OCI-LY7 (cell line): ENCODE results near the gene EXOC4. TPM values are rescaled to one million over a fixed set of nuclear protein-coding genes. Genes with fewer than 3 reads are reported as not detected.

Experiments
- BruUV-seq: library from RNA; stranded (reverse); fragments of 400-500 nt; replicated peaks from 2 replicates; lab custom pipeline; 2021; lab: Mats Ljungman, UMichigan
- CTCF ChIA-PET: fragments of 300-600 bp; sonication (Branson Sonifier 250); formaldehyde crosslinking; loops from one replicate; lab custom pipeline; 2022; ENCODE audit warnings: antibody characterized with exemption; ENCODE audit not compliant: unreplicated experiment; lab: Charles Lee
- POLR2A ChIA-PET: fragments of 300-600 bp; sonication (Branson Sonifier 250); formaldehyde crosslinking; loops from one replicate; lab custom pipeline; 2022; ENCODE audit warnings: antibody characterized with exemption; lab: Charles Lee
- DNase-seq: peaks from one replicate; pipeline ENCODE4 v3.0.0-alpha.2; 2015; ENCODE audit warnings: low spot score
- H2AFZ ChIP-seq: fragments of 200-600 bp; sonication (generic), shearing (Covaris generic); 2 replicates; pipeline ENCODE4 v1.6.1; 2014; ENCODE audit warnings: mild to moderate bottlenecking, antibody characterized with exemption, low read length, moderate library complexity
- H3K27ac ChIP-seq: fragments of 200-600 bp; sonication (generic); 2 replicates; pipeline ENCODE4 v1.5.1; 2014; ENCODE audit warnings: mixed run types, low read depth, mild to moderate bottlenecking, moderate library complexity, low read length, inconsistent platforms; ENCODE audit not compliant: poor library complexity, severe bottlenecking
- H3K36me3 ChIP-seq: fragments of 200-600 bp; sonication (generic); 2 replicates; pipeline ENCODE4 v1.6.1; 2014; ENCODE audit warnings: mild to moderate bottlenecking, antibody characterized with exemption, low read length, moderate library complexity, mixed read lengths; ENCODE audit not compliant: insufficient read depth
- H3K4me1 ChIP-seq: fragments of 200-600 bp; sonication (generic); 2 replicates; pipeline ENCODE4 v1.5.1; 2014; ENCODE audit warnings: mild to moderate bottlenecking, low read length; ENCODE audit not compliant: insufficient read depth, poor library complexity, severe bottlenecking
- H3K4me2 ChIP-seq: fragments of 200-600 bp; sonication (generic); 2 replicates; pipeline ENCODE4 v1.6.1; 2014; ENCODE audit warnings: mild to moderate bottlenecking, low read length
- H3K4me3 ChIP-seq: fragments of 200-600 bp; sonication (generic); 2 replicates; pipeline ENCODE4 v1.5.1; 2014; ENCODE audit warnings: mild to moderate bottlenecking, low read depth, low read length; ENCODE audit not compliant: poor library complexity, severe bottlenecking
- H3K79me2 ChIP-seq: fragments of 200-600 bp; sonication (generic); 2 replicates; pipeline ENCODE4 v1.6.1; 2016; ENCODE audit warnings: low read depth, mild to moderate bottlenecking, low read length, moderate library complexity, mixed read lengths; ENCODE audit not compliant: insufficient read depth
- H3K9me2 ChIP-seq: fragments of 200-600 bp; sonication (generic); 2 replicates; pipeline ENCODE4 v1.6.1; 2016; ENCODE audit warnings: mild to moderate bottlenecking, low read length, mixed read lengths; ENCODE audit not compliant: insufficient read depth
- H3K9me3 ChIP-seq: fragments of 200-600 bp; sonication (generic); 2 replicates; pipeline ENCODE4 v1.6.1; 2014; ENCODE audit warnings: mild to moderate bottlenecking, mixed run types, low read length, mixed read lengths
- H4K20me1 ChIP-seq: fragments of 200-600 bp; sonication (generic); 2 replicates; pipeline ENCODE4 v1.6.1; 2014; ENCODE audit warnings: mild to moderate bottlenecking, antibody characterized with exemption, low read length, moderate library complexity, mixed read lengths; ENCODE audit not compliant: insufficient read depth
- EZH2phosphoT487 ChIP-seq: fragments of 200-600 bp; sonication (generic); IDR thresholded peaks from 2 replicates; pipeline ENCODE4 v1.6.1; 2018; ENCODE audit warnings: low read depth, borderline replicate concordance, mild to moderate bottlenecking, mixed run types, antibody characterized with exemption, low read length, moderate library complexity, mixed read lengths
- intact Hi-C: fragments of 100-400 bp; cut with micrococcal nuclease; formaldehyde crosslinking; loops from one replicate; pipeline ENCODE4 v1.10.0; 2022; ENCODE audit not compliant: unreplicated experiment
- total RNA-seq, 2 experiments: library from RNA; depleted of rRNA in 1 of 2; stranded (reverse); fragments of >200 nt in 1 of 2; shearing (Covaris generic) in 1 of 2; gene quantifications; 2 replicates each; pipeline ENCODE4 v1.2.3, GENCODE V29; 2014 to 2022
- TF ChIP-seq, protein P1 (sequence below): fragments of 200-600 bp; sonication (generic); conservative IDR thresholded peaks from 2 replicates; pipeline ENCODE4 v1.5.1; 2014; ENCODE audit warnings: mild to moderate bottlenecking, antibody characterized with exemption, low read length, moderate library complexity, mixed read lengths

EXOC4 gene
- total RNA-seq, 2 experiments from 2014 or later, result 75.1 to 93.2 TPM

DNA sequence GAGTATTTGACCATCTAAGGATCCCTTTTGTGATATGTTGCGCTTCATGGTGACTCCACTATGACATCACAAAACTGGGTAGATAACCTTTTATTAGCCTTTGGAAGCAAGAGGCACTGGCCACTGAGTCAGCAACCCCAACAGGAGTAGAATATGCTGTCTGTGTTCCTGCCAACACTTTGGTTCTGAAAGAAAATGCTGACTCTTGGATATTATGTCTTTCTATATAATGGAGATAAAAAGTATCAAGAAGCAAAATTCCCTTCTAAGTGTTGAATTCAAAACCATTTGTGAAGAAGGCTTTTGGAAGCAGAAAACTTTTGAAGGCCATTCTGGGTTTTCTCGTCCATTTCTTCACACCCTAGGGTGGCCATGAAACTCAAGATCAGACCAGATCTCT is 528.0 kb downstream of the EXOC4 start:
- ChIA-PET POLR2A (interaction anchor here (0.7 kb wide), 1 partner anchor 457 kb away, joined by 3 read pairs; no protein-coding TSS in a partner anchor), CTCF (no interaction called here)
- BruUV-seq, result no TSS peak
- H3K36me3 ChIP-seq, result no peaks in the 10 kb centered on the region
- H2AFZ ChIP-seq, result no peak overlapping the region
- H3K9me2 ChIP-seq, result no peaks in the 10 kb centered on the region
- TF ChIP-seq EZH2phosphoT487, result no peak
- TF ChIP-seq, protein P1, sequence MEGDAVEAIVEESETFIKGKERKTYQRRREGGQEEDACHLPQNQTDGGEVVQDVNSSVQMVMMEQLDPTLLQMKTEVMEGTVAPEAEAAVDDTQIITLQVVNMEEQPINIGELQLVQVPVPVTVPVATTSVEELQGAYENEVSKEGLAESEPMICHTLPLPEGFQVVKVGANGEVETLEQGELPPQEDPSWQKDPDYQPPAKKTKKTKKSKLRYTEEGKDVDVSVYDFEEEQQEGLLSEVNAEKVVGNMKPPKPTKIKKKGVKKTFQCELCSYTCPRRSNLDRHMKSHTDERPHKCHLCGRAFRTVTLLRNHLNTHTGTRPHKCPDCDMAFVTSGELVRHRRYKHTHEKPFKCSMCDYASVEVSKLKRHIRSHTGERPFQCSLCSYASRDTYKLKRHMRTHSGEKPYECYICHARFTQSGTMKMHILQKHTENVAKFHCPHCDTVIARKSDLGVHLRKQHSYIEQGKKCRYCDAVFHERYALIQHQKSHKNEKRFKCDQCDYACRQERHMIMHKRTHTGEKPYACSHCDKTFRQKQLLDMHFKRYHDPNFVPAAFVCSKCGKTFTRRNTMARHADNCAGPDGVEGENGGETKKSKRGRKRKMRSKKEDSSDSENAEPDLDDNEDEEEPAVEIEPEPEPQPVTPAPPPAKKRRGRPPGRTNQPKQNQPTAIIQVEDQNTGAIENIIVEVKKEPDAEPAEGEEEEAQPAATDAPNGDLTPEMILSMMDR, result no peak
- H3K4me1 ChIP-seq, result no peaks in the 10 kb centered on the region
- DNase-seq, result no peak
- H3K9me3 ChIP-seq, result peaks cover 12% of the 10 kb centered on the region; the same call in 1 of the 2 replicates
- intact Hi-C loops, result no loop called here
- H3K27ac ChIP-seq, result no peak overlapping the region
- H3K4me2 ChIP-seq, result no peak overlapping the region
- H4K20me1 ChIP-seq, result no peaks in the 10 kb centered on the region
- no peaks in the 10 kb centered on the region for H3K79me2 ChIP-seq
- H3K4me3 ChIP-seq, result no peak overlapping the region

DNA sequence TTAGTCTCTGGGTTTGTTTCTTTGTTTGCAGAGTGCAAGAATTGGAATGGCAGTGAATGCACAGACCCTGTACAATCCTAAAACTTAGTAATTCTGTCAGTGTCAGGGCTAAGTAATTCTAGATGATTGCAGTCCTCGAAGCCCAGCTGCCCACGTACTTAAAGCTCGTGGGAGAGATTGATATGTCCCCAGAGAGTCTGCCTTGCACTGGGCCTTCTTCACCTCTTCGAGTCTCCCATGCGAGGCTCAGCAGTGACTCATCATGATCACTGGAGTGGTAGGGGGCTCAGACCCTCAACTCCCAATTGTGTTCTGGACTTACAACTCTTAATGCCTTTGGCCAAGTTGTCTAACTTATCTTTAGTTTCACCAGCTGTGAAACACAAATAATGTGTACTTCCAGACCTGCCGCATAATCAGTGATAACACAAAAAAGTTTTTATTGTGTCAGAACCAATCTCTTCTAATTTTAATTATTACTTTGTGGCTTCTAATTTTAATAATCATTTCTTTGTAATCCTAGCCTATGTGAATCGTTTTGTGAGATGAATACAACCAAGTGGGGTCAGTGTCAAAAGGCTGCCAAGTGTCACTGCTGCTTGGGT is 528.7 kb downstream of the EXOC4 start:
- no peak overlapping the region for H3K4me3 ChIP-seq
- BruUV-seq, result no TSS peak
- H3K9me3 ChIP-seq, result peaks cover 12% of the 10 kb centered on the region; the same call in 1 of the 2 replicates
- no peaks in the 10 kb centered on the region for H4K20me1 ChIP-seq
- CTCF ChIA-PET, result no interaction called here
- no peaks in the 10 kb centered on the region for H3K4me1 ChIP-seq
- H3K27ac ChIP-seq, result no peak overlapping the region
- intact Hi-C loops, result no loop called here
- H2AFZ ChIP-seq, result no peak overlapping the region
- H3K36me3 ChIP-seq, result no peaks in the 10 kb centered on the region
- no peaks in the 10 kb centered on the region for H3K9me2 ChIP-seq
- no peak for DNase-seq
- no peak overlapping the region for H3K4me2 ChIP-seq
- no peaks in the 10 kb centered on the region for H3K79me2 ChIP-seq
- TF ChIP-seq, protein P1, result no peak
- no peak for TF ChIP-seq EZH2phosphoT487
- POLR2A ChIA-PET, result interaction anchor here (0.7 kb wide), 1 partner anchor 457 kb away, joined by 3 read pairs; no protein-coding TSS in a partner anchor

DNA sequence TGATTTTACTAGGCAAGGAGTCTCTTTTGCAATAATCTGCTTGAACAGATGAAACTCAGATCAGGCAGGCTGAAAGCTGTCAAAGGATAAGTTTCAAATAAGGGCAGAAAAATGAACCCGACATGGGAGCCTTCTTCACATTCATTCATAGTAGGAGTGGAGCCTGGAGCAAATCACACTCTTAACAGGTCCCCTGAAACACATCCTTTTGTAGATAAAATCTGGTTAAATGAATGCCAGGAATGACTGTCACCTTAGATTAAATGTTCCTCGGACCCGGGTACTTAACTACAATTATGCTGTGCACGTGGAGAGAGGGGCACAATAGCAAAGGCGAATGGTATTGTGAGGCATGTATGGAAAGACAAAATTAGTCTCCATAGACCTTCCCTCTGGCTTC is 529.6 kb downstream of the EXOC4 start:
- DNase-seq, result no peak
- Histone ChIP-seq H3K9me3 (peaks cover 12% of the 10 kb centered on the region; the same call in 1 of the 2 replicates), H2AFZ (no peak overlapping the region), H3K4me2 (no peak overlapping the region), H3K27ac (no peak overlapping the region), H3K4me3 (no peak overlapping the region), H4K20me1 (no peaks in the 10 kb centered on the region), H3K79me2 (no peaks in the 10 kb centered on the region), H3K9me2 (no peaks in the 10 kb centered on the region), H3K4me1 (no peaks in the 10 kb centered on the region), H3K36me3 (no peaks in the 10 kb centered on the region)
- CTCF ChIA-PET, result no interaction called here
- no TSS peak for BruUV-seq
- TF ChIP-seq EZH2phosphoT487, result no peak
- TF ChIP-seq, protein P1, result no peak
- intact Hi-C loops, result no loop called here
- POLR2A ChIA-PET, result interaction anchor here (0.7 kb wide), 1 partner anchor 62 kb away, joined by 3 read pairs; no protein-coding TSS in a partner anchor
